Spleen (tissue), 7 donors: ENCODE measurements around the gene PKP4.

Experiments used
- CTCF ChIP-seq, 11 experiments: fragments of 200-600 bp in 7 of 11; fragments of 450-650 bp in 4 of 11; sonication (generic) in 4 of 11; IDR thresholded peaks in 8 of 11; conservative IDR thresholded peaks in 3 of 11; 1 replicate in 7 of 11; 2 replicates in 4 of 11; pipeline versions ENCODE4 v1.4.0 to v1.8.0; 2016 to 2021; ENCODE audit warnings: antibody characterized with exemption in 11 of 11, inconsistent platforms in 4 of 11, mild to moderate bottlenecking in 1 of 11
- POLR2A ChIP-seq, 3 donors: fragments of 450-650 bp; IDR thresholded peaks; one replicate each; pipeline ENCODE4 v1.5.1; 2017; ENCODE audit warnings: antibody characterized with exemption in 3 of 3, mild to moderate bottlenecking in 1 of 3
- POLR2AphosphoS5 ChIP-seq, 3 donors: sonication (generic); formaldehyde crosslinking; IDR thresholded peaks; one replicate each; pipeline ENCODE4 v1.5.1; 2017; ENCODE audit warnings: antibody characterized with exemption in 3 of 3
- donor health status: DM: no; HTN: no; CAD: no; lungs with moderate emphysema.
- donor health status: DM: no; HTN: no; CAD: no.
- donor health status: DM: no; HTN: no; CAD: no.

- no peak for TF ChIP-seq CTCF (IDR thresholded peaks at IDR 0.05 in 8 of 11, conservative IDR thresholded peaks at IDR 0.05 in 3 of 11)
- no peak for TF ChIP-seq POLR2A (IDR thresholded peaks at IDR 0.05)
- no peak for TF ChIP-seq POLR2AphosphoS5 (IDR thresholded peaks at IDR 0.05)
Measured at GRCh38 chr2:158518084-158518483, 61.3 kb downstream of the PKP4 start.
